ENCODE results near the gene ARIH1. TPM values are rescaled to one million over a fixed set of nuclear protein-coding genes. Genes with fewer than 3 reads are reported as not detected.

Gene ARIH1
- total RNA-seq, 2 experiments from 2014 or later: 141 to 165 TPM

DNA sequence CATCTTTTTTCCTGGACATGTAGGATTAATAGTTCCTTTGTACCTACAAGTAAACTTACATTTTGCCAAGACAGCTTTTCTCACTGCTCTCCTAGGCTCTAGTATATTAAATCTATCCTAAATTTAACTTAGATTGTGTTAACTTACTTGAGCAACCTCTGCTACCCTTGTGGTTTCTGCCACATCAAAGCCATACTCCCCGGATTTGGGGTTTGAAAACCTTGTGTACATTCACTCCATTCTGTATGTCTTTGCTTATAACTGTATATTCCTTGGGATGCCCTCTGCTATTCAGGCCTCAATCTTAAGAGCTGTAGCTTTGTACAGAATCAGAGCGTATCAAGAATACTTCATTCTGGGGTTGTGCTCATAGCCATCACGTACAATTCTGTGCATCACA is 60.4 kb downstream of the ARIH1 start:
- no peak overlapping the region for H3K27ac Mint-ChIP-seq
- DNase-seq (no peak), ATAC-seq (ENCODE audit: low read depth) (peak; percentile 65)
- H3K4me1 Mint-ChIP-seq: peaks cover 26% of the 10 kb centered on the region
- H3K36me3 Mint-ChIP-seq: peaks cover 15% of the 10 kb centered on the region
- no peak overlapping the region for H3K4me3 Mint-ChIP-seq
- POLR2A ChIA-PET: no interaction called here
- peaks cover 5% of the 10 kb centered on the region for H3K9me3 Mint-ChIP-seq
- H3K27me3 Mint-ChIP-seq: no peaks in the 10 kb centered on the region

DNA sequence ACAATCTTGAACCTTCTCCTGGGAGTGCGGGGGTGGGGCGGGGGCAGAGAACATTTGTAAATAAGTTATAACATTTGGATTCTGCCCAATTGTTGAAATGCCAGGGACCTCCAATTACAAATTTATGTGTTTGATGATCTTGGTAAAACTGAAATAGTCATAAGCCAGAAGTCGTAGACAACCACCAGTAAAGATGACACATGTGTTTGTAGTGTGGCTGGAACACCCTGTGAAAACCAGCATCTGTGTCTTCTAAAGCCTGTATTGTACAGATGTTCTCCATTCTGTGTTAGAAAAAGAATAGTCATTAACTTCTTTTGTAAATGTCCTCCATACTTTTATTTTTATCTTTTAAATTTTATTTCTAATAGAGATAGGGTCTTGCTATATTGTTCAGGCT is 61.8 kb downstream of the ARIH1 start:
- DNase-seq (no peak), ATAC-seq (ENCODE audit: low read depth) (no peak)
- H3K4me3 Mint-ChIP-seq: no peak overlapping the region
- H3K27me3 Mint-ChIP-seq: no peaks in the 10 kb centered on the region
- no peak overlapping the region for H3K27ac Mint-ChIP-seq
- peaks cover 23% of the 10 kb centered on the region for H3K36me3 Mint-ChIP-seq
- peaks cover 9% of the 10 kb centered on the region for H3K9me3 Mint-ChIP-seq
- peaks cover 23% of the 10 kb centered on the region for H3K4me1 Mint-ChIP-seq
- POLR2A ChIA-PET: no interaction called here

DNA sequence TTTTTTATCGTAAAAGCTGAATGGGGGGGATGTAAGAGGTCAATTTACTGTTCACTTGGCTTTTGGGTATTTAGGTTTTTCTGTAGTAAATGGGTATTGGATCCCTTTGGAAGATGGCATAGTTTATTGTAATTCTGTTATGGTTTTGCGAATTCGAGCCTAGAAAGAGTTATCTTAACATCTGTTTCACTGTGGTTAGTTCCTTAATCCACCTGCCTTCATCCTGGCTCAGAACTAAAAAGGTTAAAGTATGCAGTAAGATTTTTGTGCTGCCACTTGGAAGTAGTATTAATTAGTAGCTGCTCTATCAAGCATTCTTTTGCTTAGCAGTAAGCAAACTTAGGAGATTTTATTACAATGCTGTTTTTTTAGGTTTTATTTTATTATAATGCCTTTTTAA is 62.4 kb downstream of the ARIH1 start:
- Mint-ChIP-seq H3K27ac (no peak overlapping the region), H3K4me1 (peaks cover 21% of the 10 kb centered on the region)
- no peak for ATAC-seq (ENCODE audit: low read depth)

DNA sequence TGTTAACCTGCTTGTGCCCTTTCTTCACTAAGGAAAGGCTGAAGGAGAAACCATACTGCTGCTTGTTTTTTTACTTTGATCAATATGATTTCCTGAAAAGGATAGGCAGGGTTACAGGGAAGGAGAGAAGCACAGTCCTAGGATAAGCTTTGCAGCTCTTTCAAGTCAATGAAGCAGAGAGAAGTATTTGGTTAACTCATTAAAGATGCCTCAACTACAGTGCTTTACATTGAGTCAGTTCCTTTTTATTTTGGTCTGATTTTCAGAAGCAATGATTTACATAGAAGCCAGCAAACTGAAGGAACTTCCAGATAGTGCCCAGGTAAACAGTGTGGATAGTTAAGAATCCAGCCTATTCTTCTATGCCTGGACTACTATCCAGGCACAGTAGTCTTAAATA is 64.8 kb downstream of the ARIH1 start:
- POLR2A ChIA-PET: no interaction called here
- Mint-ChIP-seq H3K27me3 (no peaks in the 10 kb centered on the region), H3K4me3 (no peak overlapping the region), H3K9me3 (peaks cover 11% of the 10 kb centered on the region), H3K4me1 (peaks cover 17% of the 10 kb centered on the region), H3K36me3 (peaks cover 30% of the 10 kb centered on the region), H3K27ac (no peak overlapping the region)
- ATAC-seq (ENCODE audit: low read depth): no peak
- no peak for DNase-seq

More for the DNA sequence above, 62.4 kb downstream of the ARIH1 start:
- Mint-ChIP-seq H3K9me3 (peaks cover 11% of the 10 kb centered on the region), H3K27me3 (no peaks in the 10 kb centered on the region), H3K36me3 (peaks cover 27% of the 10 kb centered on the region), H3K4me3 (no peak overlapping the region)
- POLR2A ChIA-PET: no interaction called here
- DNase-seq: no peak

DNA sequence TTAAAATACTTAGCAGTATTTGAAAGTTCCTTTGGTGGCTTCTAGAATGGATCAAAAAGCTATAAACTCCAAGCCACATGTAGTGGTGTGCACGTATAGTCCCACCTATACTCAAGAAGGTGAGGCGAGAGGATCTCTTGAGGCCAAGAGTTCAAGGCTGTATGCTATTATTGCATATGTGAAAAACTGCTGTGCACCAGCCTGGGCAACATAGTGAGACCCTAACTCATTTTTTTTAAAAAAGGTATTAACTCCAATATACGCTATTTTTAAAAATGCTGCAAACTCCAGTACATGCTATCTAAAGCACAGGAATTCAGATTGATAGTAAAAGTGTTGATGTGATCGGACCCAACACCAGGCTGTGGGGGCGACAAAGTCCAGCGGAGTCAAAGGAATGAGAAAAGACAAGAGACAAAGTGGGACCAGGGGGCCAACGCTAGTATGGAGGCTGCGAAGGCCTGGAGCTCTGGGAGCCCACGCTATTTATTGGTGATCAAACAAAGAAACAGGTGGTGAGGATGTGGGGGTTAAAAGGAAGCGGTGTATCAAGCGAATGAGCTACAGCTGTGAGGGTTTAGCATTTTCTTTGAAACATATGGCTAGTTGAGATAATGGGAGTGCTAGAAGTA is 66.6 kb downstream of the ARIH1 start:
- H3K27ac Mint-ChIP-seq: no peak overlapping the region
- POLR2A ChIA-PET: no interaction called here
- H3K27me3 Mint-ChIP-seq: no peaks in the 10 kb centered on the region
- no peak for ATAC-seq (ENCODE audit: low read depth)
- H3K36me3 Mint-ChIP-seq: peaks cover 40% of the 10 kb centered on the region
- no peak for DNase-seq
- H3K4me3 Mint-ChIP-seq: no peak overlapping the region
- H3K4me1 Mint-ChIP-seq: peaks cover 7% of the 10 kb centered on the region
- peaks cover 11% of the 10 kb centered on the region for H3K9me3 Mint-ChIP-seq

DNA sequence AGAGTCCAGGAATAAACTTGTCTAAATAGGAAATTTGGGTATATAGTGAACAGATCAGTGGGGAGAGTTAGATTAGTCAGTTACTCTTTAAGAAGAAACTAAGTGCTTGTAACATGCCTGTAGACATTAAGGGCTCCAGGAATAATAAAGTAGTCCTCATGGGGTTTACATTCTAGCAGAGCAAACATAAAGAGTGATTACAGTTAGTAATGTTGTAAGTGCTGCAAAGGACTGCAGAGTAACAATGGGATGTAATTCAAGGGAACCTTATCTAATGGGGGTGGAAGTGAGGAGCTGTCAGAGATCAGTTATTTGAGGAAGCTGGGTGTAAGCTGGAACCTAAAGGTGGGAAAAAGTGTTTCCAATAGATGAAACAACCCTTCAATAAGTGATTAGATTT is 67.5 kb downstream of the ARIH1 start:
- POLR2A ChIA-PET: no interaction called here
- H3K27ac Mint-ChIP-seq: no peak overlapping the region
- H3K27me3 Mint-ChIP-seq: no peaks in the 10 kb centered on the region
- peaks cover 41% of the 10 kb centered on the region for H3K36me3 Mint-ChIP-seq
- H3K4me3 Mint-ChIP-seq: no peak overlapping the region
- ATAC-seq (ENCODE audit: low read depth) (no peak), DNase-seq (no peak)
- H3K9me3 Mint-ChIP-seq: peaks cover 11% of the 10 kb centered on the region
- peaks cover 3% of the 10 kb centered on the region for H3K4me1 Mint-ChIP-seq

DNA sequence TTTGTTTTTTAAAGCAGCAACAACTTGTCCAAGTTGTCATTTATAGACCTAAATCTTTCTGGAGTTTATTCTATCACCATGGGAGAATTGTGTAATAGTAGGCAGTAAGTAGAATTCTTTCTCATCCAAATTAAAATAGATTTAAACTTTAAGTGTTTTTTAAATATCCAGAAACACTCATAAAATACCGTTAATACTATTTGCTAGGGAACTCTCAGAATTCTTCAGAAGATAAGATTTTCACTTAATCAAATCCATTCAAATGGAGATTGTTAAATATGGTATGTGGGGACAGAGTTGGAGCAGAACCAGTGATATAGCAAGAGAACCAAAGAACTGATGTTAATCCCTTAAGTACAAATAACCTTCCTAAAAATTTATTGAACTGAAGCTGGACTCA is 71.0 kb downstream of the ARIH1 start:
- Mint-ChIP-seq H3K27ac (no peak overlapping the region), H3K9me3 (peaks cover 4% of the 10 kb centered on the region), H3K36me3 (peaks cover 28% of the 10 kb centered on the region), H3K27me3 (no peaks in the 10 kb centered on the region), H3K4me1 (no peaks in the 10 kb centered on the region), H3K4me3 (no peak overlapping the region)
- ATAC-seq (ENCODE audit: low read depth) (no peak), DNase-seq (no peak)
- POLR2A ChIA-PET: no interaction called here

DNA sequence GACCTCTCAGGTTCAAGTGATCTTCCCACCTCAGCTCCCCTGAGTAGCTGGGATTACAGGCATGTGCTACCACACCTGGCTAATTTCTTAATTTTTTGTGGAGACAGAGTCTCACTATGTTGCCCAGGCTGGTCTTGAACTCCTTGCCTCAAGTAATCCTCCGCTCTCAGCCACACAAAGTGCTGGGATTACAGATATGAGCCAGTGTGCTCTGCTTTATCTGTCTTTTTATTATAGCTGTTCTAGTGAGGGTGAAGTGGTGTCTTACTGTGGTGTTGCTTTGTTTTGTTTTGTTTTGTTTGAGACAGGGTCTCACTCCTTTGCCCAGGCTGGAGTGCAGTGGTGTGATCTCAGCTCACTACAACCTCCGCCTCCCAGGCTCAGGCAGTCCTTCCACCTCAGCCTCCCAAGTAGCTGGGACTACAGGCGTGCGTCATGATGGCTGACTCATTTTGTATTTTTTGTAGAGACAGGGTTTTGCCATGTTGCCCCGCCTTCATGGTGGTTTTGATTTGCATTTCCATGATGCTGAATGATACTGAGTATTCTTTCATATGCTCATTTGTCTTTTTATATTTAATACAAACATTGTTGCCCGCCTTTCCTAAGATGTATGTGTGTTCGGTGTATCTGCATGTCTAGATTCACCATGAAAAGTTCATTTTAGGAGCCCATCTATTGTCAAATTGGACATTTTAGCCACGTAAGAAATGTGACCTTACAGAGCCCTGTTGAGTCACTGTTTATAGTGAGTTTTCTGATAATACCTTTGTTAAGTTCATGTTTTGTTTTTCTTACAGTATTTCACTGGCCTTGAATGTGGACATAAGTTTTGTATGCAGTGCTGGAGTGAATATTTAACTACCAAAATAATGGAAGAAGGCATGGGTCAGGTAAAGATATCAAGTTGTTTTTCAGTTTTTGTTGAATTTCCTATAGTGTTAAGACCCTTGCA is 80.6 kb downstream of the ARIH1 start:
- Mint-ChIP-seq H3K9me3 (no peaks in the 10 kb centered on the region), H3K4me3 (no peak overlapping the region), H3K27me3 (no peaks in the 10 kb centered on the region), H3K4me1 (peaks cover 8% of the 10 kb centered on the region), H3K27ac (no peak overlapping the region), H3K36me3 (peaks cover 10% of the 10 kb centered on the region)
- DNase-seq: no peak
- no peak for ATAC-seq (ENCODE audit: low read depth)
- POLR2A ChIA-PET: no interaction called here

DNA sequence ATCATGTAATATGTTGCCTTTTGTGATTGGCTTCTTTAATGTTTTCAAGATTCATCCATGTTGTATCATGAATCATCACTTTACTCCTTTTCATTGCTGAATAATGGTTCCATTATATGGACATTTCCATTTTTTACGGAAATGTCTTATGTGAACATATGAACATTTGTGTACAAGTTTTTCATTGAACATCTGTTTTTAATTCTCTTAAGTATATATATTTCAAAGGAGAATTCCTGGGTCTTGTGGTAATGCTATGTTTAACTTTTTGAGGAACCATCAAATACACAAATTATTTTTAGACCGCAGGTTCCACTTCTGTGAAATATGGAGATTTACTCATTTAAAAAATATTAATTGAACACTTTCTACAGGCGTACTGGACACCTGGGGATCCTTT is 85.7 kb downstream of the ARIH1 start:
- POLR2A ChIA-PET: no interaction called here
- Mint-ChIP-seq H3K9me3 (no peaks in the 10 kb centered on the region), H3K4me1 (peaks cover 4% of the 10 kb centered on the region), H3K27ac (no peak overlapping the region), H3K36me3 (peaks cover 23% of the 10 kb centered on the region), H3K27me3 (no peaks in the 10 kb centered on the region), H3K4me3 (no peak overlapping the region)
- no peak for ATAC-seq (ENCODE audit: low read depth)
- DNase-seq: no peak

DNA sequence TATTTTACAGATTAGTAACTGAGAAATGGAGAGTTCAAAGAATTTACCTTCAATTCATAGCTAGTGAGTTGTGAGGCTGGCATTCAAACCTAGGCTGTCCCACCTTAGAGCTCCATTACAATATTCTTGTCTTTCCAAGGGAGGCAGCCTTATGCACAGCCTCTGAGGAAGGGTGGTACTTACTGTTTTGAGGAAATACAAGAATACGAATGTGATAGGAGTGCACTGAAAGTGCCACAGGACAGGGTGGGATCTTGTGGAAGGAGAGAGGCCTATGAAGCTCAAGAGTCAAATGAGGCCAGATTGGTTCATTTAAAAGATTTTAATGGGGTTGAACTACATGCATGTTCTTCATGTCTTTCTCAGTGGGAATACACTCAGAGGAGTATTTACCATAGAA is 86.3 kb downstream of the ARIH1 start:
- no peak for ATAC-seq (ENCODE audit: low read depth)
- Mint-ChIP-seq H3K4me1 (peaks cover 2% of the 10 kb centered on the region), H3K9me3 (no peaks in the 10 kb centered on the region), H3K27me3 (no peaks in the 10 kb centered on the region), H3K36me3 (peaks cover 21% of the 10 kb centered on the region), H3K27ac (no peak overlapping the region), H3K4me3 (no peak overlapping the region)
- no peak for DNase-seq
- POLR2A ChIA-PET: no interaction called here

DNA sequence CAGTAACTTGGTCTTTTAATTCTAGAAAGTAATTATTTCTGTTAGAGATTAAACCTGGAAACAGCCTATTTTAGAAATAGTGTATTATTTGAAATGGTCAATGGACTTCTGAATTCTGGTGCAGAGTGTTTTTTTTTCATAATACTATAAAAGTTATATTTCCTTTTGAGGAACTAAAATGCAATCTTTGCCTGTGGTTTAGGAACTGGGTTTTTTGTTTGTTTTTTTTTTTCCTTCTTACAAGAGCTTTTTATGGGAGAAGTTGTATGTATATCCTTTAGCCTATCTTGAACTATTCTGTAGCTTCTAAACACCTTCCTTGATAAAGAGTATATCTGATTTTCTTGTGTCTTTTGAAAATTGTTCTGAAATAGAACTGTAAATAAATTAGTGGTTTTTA is 88.3 kb downstream of the ARIH1 start:
- POLR2A ChIA-PET: no interaction called here
- peaks cover 16% of the 10 kb centered on the region for H3K36me3 Mint-ChIP-seq
- H3K27ac Mint-ChIP-seq: no peak overlapping the region
- no peak overlapping the region for H3K4me3 Mint-ChIP-seq
- no peaks in the 10 kb centered on the region for H3K27me3 Mint-ChIP-seq
- H3K9me3 Mint-ChIP-seq: no peaks in the 10 kb centered on the region
- no peak for DNase-seq
- peaks cover 2% of the 10 kb centered on the region for H3K4me1 Mint-ChIP-seq
- no peak for ATAC-seq (ENCODE audit: low read depth)

DNA sequence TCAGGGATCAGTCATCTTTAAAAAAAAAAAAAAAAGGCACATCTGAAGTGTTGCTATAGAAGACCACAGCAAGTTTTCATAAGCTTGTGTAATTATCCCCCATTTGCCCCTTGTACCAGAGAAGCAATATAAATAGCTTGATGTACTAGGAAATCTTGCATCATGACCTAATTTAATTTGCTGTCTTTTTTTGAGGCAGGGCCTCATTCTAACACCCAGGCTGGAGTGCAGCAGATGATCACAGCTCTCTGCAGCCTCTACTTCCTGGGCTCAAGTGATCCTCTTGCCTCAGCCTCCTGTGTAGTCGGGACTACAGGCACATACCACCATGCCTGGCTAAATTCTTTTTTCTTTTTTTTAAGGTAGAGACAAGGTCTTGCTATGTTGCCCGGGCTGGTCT is 88.7 kb downstream of the ARIH1 start:
- no peak for DNase-seq
- Mint-ChIP-seq H3K4me1 (peaks cover 2% of the 10 kb centered on the region), H3K27ac (no peak overlapping the region), H3K9me3 (no peaks in the 10 kb centered on the region), H3K4me3 (no peak overlapping the region), H3K27me3 (no peaks in the 10 kb centered on the region), H3K36me3 (peaks cover 16% of the 10 kb centered on the region)
- no peak for ATAC-seq (ENCODE audit: low read depth)
- POLR2A ChIA-PET: no interaction called here

DNA sequence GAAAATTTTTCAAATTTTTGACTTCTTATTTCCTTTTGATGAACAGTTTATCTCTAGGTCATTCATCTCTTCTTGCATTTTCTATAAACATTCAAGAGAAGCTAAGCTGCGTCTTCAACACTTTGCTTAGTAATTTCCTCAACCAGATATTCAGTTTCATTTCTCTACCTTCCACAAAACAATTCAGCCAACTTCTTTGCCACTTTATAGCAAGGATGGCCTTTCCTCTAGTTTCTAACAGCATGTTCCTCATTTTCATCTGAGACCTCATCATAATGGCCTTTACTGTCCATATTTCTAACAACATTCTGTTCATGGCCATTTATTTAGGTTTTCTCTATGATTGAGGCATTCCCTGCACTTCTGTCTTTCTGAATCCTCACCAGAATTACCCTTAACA is 90.0 kb downstream of the ARIH1 start:
- H3K36me3 Mint-ChIP-seq: peaks cover 16% of the 10 kb centered on the region
- H3K27ac Mint-ChIP-seq: no peak overlapping the region
- H3K4me3 Mint-ChIP-seq: no peak overlapping the region
- no peak for ATAC-seq (ENCODE audit: low read depth)
- H3K9me3 Mint-ChIP-seq: no peaks in the 10 kb centered on the region
- no peak for DNase-seq
- no peaks in the 10 kb centered on the region for H3K27me3 Mint-ChIP-seq
- POLR2A ChIA-PET: no interaction called here
- H3K4me1 Mint-ChIP-seq: no peaks in the 10 kb centered on the region

DNA sequence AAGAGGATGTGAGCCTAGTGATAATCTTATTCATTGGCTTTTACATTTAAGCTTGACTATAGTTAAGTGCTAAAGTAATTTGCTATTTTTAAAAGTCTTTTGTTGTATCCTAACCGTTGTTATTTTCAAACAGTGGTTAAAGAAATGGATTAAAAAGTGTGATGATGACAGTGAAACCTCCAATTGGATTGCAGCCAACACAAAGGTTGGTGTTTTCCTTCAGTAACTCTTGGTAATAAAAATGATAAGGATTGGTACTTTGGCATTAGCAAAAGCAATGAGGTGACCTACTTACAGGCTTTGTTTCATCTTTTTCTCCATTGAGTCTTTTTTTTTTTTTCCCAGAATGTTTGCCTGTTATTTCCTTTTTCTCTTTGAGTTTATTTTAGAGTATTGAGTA is 92.8 kb downstream of the ARIH1 start:
- no peaks in the 10 kb centered on the region for H3K9me3 Mint-ChIP-seq
- no peak for DNase-seq
- no peak for ATAC-seq (ENCODE audit: low read depth)
- H3K27ac Mint-ChIP-seq: no peak overlapping the region
- POLR2A ChIA-PET: no interaction called here
- H3K4me1 Mint-ChIP-seq: peaks cover 1% of the 10 kb centered on the region
- peaks cover 19% of the 10 kb centered on the region for H3K36me3 Mint-ChIP-seq
- H3K27me3 Mint-ChIP-seq: no peaks in the 10 kb centered on the region
- H3K4me3 Mint-ChIP-seq: no peak overlapping the region
